Activated CD4-positive, alpha-beta T cell treated with anti-CD3 and anti-CD28 coated beads for 24 hours (primary cell): ENCODE data around the gene ABLIM2.
"Not testable (repeated sequence)": the region's sequence is repeated elsewhere in the genome, so short reads cannot be mapped to it uniquely, and the experiment has no call there.

Source experiments
- DNase-seq, 2 donors: peaks; one replicate each; pipeline ENCODE4 v3.0.0-alpha.2; 2020; ENCODE audit warnings: low read depth in 2 of 2

Gene ABLIM2

GRCh38 chr4:7962609-7963508 is 195.8 kb downstream of the ABLIM2 start:
- no peak for DNase-seq

- DNase-seq = peak; percentile 44 to 70
Measured at GRCh38 chr4:7960790-7961655, 197.6 kb downstream of the ABLIM2 start.

- peak in 1 of 2 donors; percentile 17 for DNase-seq
Measured at GRCh38 chr4:7960017-7960789, 198.4 kb downstream of the ABLIM2 start.

- no peak for DNase-seq
Measured at GRCh38 chr4:7959078-7959477, 199.5 kb downstream of the ABLIM2 start.

GRCh38 chr4:7956934-7957656 is 201.5 kb downstream of the ABLIM2 start:
- DNase-seq = no peak

- no peak for DNase-seq
Measured at GRCh38 chr4:7956270-7956808, 202.3 kb downstream of the ABLIM2 start.

- DNase-seq = no peak
Measured at GRCh38 chr4:7955393-7955792, 203.2 kb downstream of the ABLIM2 start.

- DNase-seq = no peak
Measured at GRCh38 chr4:7952615-7953014, 206.0 kb downstream of the ABLIM2 start.

GRCh38 chr4:7950301-7951092 is 208.1 kb downstream of the ABLIM2 start:
- no peak for DNase-seq

- DNase-seq = no peak
Measured at GRCh38 chr4:7949759-7950158, 208.9 kb downstream of the ABLIM2 start.

- no peak for DNase-seq
Measured at GRCh38 chr4:7947927-7948326, 210.7 kb downstream of the ABLIM2 start.

- DNase-seq = no peak
Measured at GRCh38 chr4:7945709-7946380, 212.8 kb downstream of the ABLIM2 start.

- no peak for DNase-seq
Measured at GRCh38 chr4:7944599-7945220, 213.9 kb downstream of the ABLIM2 start.

GRCh38 chr4:7943688-7944087 is 214.9 kb downstream of the ABLIM2 start:
- not testable (repeated sequence) for DNase-seq

- no peak for DNase-seq
Measured at GRCh38 chr4:7943211-7943610, 215.4 kb downstream of the ABLIM2 start.

- DNase-seq = no peak
Measured at GRCh38 chr4:7941965-7942496, 216.6 kb downstream of the ABLIM2 start.

GRCh38 chr4:7941111-7941964 is 217.3 kb downstream of the ABLIM2 start:
- DNase-seq = no peak
